ENCODE data around the gene APBA1. TPM values are rescaled to one million over a fixed set of nuclear protein-coding genes. Genes with fewer than 3 reads are reported as not detected.

APBA1 gene
- total and polyA plus RNA-seq, 11 donors = 0.61 to 6.2 (median 2.2) TPM

GRCh38 chr9:69389437-69389995 lies 282.7 kb downstream of the APBA1 start:
- intact Hi-C loops (cut with DNase I) = loop anchor here in 3 of 10 donors (10.0 kb wide), 3 partner anchors 65 to 165 kb away; partner anchors contain the start of gene ENTREP1 (in 1 of the 3)
- Histone ChIP-seq H3K9me3 (no peaks in the 10 kb centered on the region), H3K27ac (peak overlapping the region in 2 of 12 donors; percentile 12 to 29), H3K36me3 (peaks cover 0 to 44% (median 3%) of the 10 kb centered on the region in 9 donors), H3K4me1 (peaks cover 0 to 47% (median 25%) of the 10 kb centered on the region in 12 donors), H3K4me3 (no peak overlapping the region), H3K27me3 (no peaks in the 10 kb centered on the region)
- TF ChIP-seq, protein P1, sequence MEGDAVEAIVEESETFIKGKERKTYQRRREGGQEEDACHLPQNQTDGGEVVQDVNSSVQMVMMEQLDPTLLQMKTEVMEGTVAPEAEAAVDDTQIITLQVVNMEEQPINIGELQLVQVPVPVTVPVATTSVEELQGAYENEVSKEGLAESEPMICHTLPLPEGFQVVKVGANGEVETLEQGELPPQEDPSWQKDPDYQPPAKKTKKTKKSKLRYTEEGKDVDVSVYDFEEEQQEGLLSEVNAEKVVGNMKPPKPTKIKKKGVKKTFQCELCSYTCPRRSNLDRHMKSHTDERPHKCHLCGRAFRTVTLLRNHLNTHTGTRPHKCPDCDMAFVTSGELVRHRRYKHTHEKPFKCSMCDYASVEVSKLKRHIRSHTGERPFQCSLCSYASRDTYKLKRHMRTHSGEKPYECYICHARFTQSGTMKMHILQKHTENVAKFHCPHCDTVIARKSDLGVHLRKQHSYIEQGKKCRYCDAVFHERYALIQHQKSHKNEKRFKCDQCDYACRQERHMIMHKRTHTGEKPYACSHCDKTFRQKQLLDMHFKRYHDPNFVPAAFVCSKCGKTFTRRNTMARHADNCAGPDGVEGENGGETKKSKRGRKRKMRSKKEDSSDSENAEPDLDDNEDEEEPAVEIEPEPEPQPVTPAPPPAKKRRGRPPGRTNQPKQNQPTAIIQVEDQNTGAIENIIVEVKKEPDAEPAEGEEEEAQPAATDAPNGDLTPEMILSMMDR (IDR thresholded peaks at IDR 0.05) = no peak
- TF ChIP-seq POLR2A (IDR thresholded peaks at IDR 0.05) = no peak
- DNase-seq (no peak), ATAC-seq (no peak)
- 60 to 78% (median 68%) methylated on average over 4 of the region's 4 CpGs for WGBS, 4 donors

DNA sequence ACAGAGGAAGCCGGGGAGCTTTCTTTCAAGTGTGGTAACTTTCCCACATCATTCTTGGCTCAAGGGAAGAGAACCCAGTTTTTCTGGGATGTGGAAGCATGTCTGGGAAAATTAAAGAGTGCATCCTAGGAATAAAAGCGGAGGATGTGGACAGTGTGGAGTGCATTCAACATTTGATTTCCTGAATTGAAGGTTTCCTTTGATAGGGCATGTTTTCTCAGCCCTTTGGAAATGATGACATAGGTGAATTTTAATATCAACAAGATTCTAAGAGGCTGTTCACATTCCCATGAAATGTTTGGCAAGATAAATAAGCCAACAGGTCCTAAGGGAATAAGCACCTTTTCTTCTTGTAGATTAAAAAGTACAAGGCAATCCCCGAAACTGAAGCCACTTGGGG lies 283.6 kb downstream of the APBA1 start:
- H3K27ac ChIP-seq = no peak overlapping the region

GRCh38 chr9:69386651-69387050 lies 285.5 kb downstream of the APBA1 start:
- peak; percentile 90 to 92 (median 92) for ATAC-seq

More for the DNA sequence above, 283.6 kb downstream of the APBA1 start:
- Histone ChIP-seq H3K36me3 (peaks cover 0 to 53% (median 9%) of the 10 kb centered on the region in 9 donors), H3K4me1 (peaks cover 0 to 44% (median 25%) of the 10 kb centered on the region in 12 donors), H3K9me3 (no peaks in the 10 kb centered on the region), H3K4me3 (no peak overlapping the region), H3K27me3 (no peaks in the 10 kb centered on the region)
- intact Hi-C loops (cut with DNase I) = loop anchor here in 3 of 10 donors (10.0 kb wide), 3 partner anchors 64 to 164 kb away; partner anchors contain the start of gene ENTREP1 (in 1 of the 3)
- 82 to 89% (median 84%) methylated on average over 3 of the region's 3 CpGs for WGBS, 4 donors
- no peak for ATAC-seq
- TF ChIP-seq POLR2A (IDR thresholded peaks at IDR 0.05) = no peak
- TF ChIP-seq, protein P1 (IDR thresholded peaks at IDR 0.05) = no peak
- DNase-seq = no peak

DNA sequence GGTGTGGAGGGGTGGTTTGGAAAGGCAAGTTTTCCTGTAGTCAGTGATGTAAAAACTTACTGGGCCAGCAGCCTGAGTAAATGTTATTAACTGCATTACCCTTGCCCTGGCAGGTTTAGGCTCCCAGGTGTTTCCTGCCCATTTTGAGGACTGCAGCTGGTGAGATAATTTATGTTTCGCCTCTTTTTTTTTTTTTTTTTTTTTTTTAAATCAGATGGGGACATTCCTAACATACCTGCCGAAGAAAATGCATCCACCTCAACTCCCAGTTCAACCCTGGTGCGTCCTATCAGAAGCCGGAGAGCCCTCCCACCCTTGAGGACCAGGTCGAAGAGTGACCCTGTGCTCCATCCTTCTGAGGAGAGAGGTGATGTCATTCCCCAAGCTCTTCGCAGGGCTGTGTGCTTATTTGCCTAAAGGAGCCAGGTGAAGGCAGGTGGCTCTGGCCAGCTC lies 286.6 kb downstream of the APBA1 start:
- Histone ChIP-seq H3K27me3 (no peaks in the 10 kb centered on the region), H3K36me3 (peaks cover 0 to 60% (median 9%) of the 10 kb centered on the region in 9 donors), H3K4me3 (no peak overlapping the region), H3K27ac (peak overlapping the region in 1 of 12 donors; percentile 67), H3K4me1 (peaks cover 0 to 26% (median 9%) of the 10 kb centered on the region in 12 donors), H3K9me3 (no peaks in the 10 kb centered on the region)
- 51 to 55% (median 54%) methylated on average over 6 of the region's 6 CpGs for WGBS, 4 donors
- TF ChIP-seq, protein P1 (IDR thresholded peaks at IDR 0.05) = no peak
- TF ChIP-seq POLR2A (IDR thresholded peaks at IDR 0.05) = no peak
- intact Hi-C loops (cut with DNase I) = loop anchor here in 3 of 10 donors (10.0 kb wide), 3 partner anchors 61 to 161 kb away; partner anchors contain the start of gene ENTREP1 (in 1 of the 3)
- ATAC-seq (no peak), DNase-seq (no peak)

More at GRCh38 chr9:69386651-69387050, 285.5 kb downstream of the APBA1 start:
- Histone ChIP-seq H3K9me3 (no peaks in the 10 kb centered on the region), H3K4me1 (peaks cover 0 to 25% (median 12%) of the 10 kb centered on the region in 12 donors), H3K36me3 (peaks cover 0 to 60% (median 9%) of the 10 kb centered on the region in 9 donors), H3K4me3 (no peak overlapping the region), H3K27me3 (no peaks in the 10 kb centered on the region), H3K27ac (peak overlapping the region in 9 of 12 donors; percentile 5 to 73 (median 35))
- 42 to 75% (median 60%) methylated on average over 2 to 4 of the region's 4 CpGs for WGBS, 4 donors
- intact Hi-C loops (cut with DNase I) = loop anchor here in 3 of 10 donors (10.0 kb wide), 3 partner anchors 62 to 162 kb away; partner anchors contain the start of gene ENTREP1 (in 1 of the 3)
- no peak for TF ChIP-seq POLR2A (IDR thresholded peaks at IDR 0.05)
- TF ChIP-seq, protein P1 (IDR thresholded peaks at IDR 0.05) = no peak
- peak in 3 of 5 donors; percentile 41 to 72 (median 62) for DNase-seq

Data from heart left ventricle (tissue), 16 donors.